IMR-90 (cell line): Measurements from ENCODE around the gene FNDC3B.

Experiments used
- CEBPB ChIP-seq: IDR thresholded peaks from 2 replicates; pipeline ENCODE4 v1.6.1; 2012; ENCODE audit warnings: low read depth, low read length, improper control_type of control experiment
- CTCF ChIP-seq: conservative IDR thresholded peaks from 2 replicates; pipeline ENCODE4 v1.5.1; 2012; ENCODE audit warnings: mild to moderate bottlenecking, low read depth, low read length, improper control_type of control experiment
- FOS ChIP-seq: fragments of 150-350 bp; IDR thresholded peaks from 2 replicates; pipeline ENCODE4 v1.6.1; 2016; ENCODE audit warnings: low read depth, low read length
- MAFK ChIP-seq: IDR thresholded peaks from 2 replicates; pipeline ENCODE4 v1.6.1; 2012; ENCODE audit warnings: low read depth, low read length, improper control_type of control experiment
- POLR2A ChIP-seq: IDR thresholded peaks from 2 replicates; pipeline ENCODE4 v1.6.1; 2012; ENCODE audit warnings: mild to moderate bottlenecking, low read depth, low read length
- RAD21 ChIP-seq: IDR thresholded peaks from 2 replicates; pipeline ENCODE4 v1.6.1; 2012; ENCODE audit warnings: low read length, improper control_type of control experiment
- RFX5 ChIP-seq: IDR thresholded peaks from 2 replicates; pipeline ENCODE4 v1.8.0; 2012; ENCODE audit warnings: low read depth, mild to moderate bottlenecking, low read length, moderate library complexity
- SMC3 ChIP-seq: fragments of 150-350 bp; IDR thresholded peaks from 2 replicates; pipeline ENCODE4 v1.6.1; 2016; ENCODE audit warnings: low read depth, mild to moderate bottlenecking, antibody characterized with exemption, low read length, moderate library complexity
- USF2 ChIP-seq: fragments of 150-350 bp; IDR thresholded peaks from 2 replicates; pipeline ENCODE4 v1.6.1; 2017; ENCODE audit warnings: mild to moderate bottlenecking, antibody characterized with exemption, low read length, low read depth

GRCh38 chr3:172326993-172327392 lies 287.6 kb downstream of the FNDC3B start:
- TF ChIP-seq POLR2A (no peak), CTCF (no peak), SMC3 (no peak), RFX5 (no peak), RAD21 (no peak), CEBPB (no peak), USF2 (no peak), MAFK (no peak), FOS (no peak)
